ENCODE measurements around the gene VGLL4. TPM values are rescaled to one million over a fixed set of nuclear protein-coding genes. Genes with fewer than 3 reads are reported as not detected.

The VGLL4 gene
- total RNA-seq, 1 experiment from 2014 or later: 66.0 TPM

DNA sequence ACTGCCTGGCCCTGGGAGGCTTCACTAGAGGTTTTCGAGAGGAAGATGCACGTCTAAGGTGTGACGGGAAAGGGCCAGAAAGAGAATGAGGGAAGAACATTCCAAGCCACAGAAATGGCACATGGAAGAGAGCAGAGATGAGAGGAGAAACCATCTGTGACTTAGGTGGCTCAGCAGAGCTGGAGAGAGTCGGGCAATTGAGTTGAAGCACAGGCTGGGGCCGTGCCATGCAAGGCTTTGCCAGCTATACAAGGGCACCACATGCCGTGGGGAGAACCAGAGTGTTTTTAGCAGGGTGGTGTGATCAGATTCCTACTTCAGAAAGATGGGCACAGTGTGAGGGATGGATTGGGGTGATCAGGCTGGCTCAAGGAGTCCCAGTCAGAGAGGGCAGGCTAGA lies 126.1 kb downstream of the VGLL4 start:
- no peaks in the 10 kb centered on the region for H3K27me3 ChIP-seq (ENCODE audit: control insufficient read depth, insufficient read depth, low read length)
- intact Hi-C loops (cut with micrococcal nuclease; ENCODE audit: unreplicated experiment) (no loop called here), in situ Hi-C loops (cut with HindIII; ENCODE audit: low pct_unique_long_range_greater_than_20kb, low sequenced_read_pairs) (no loop called here)
- ATAC-seq (no peak; the same call in 1 of the 2 replicates), DNase-seq (ENCODE audit: low read depth, low spot score) (no peak)
- H3K27ac ChIP-seq (ENCODE audit: low read length): peak overlapping the region; percentile 44; the same call in 1 of the 2 replicates
- 0 out of 2 replicates have a peak, but pooled peaks cover 5% of the 10 kb centered on the region for H3K4me1 ChIP-seq (ENCODE audit: control insufficient read depth, insufficient read depth, low read length)
- POLR2A ChIA-PET: no interaction called here
- no peak overlapping the region for H3K4me3 ChIP-seq (ENCODE audit: low read depth in 2 of 2, low read length in 2 of 2)
- H3K36me3 ChIP-seq (ENCODE audit: control insufficient read depth, insufficient read depth, low read length): no peaks in the 10 kb centered on the region
- CTCF ChIA-PET: no interaction called here
- TF ChIP-seq, protein P1, sequence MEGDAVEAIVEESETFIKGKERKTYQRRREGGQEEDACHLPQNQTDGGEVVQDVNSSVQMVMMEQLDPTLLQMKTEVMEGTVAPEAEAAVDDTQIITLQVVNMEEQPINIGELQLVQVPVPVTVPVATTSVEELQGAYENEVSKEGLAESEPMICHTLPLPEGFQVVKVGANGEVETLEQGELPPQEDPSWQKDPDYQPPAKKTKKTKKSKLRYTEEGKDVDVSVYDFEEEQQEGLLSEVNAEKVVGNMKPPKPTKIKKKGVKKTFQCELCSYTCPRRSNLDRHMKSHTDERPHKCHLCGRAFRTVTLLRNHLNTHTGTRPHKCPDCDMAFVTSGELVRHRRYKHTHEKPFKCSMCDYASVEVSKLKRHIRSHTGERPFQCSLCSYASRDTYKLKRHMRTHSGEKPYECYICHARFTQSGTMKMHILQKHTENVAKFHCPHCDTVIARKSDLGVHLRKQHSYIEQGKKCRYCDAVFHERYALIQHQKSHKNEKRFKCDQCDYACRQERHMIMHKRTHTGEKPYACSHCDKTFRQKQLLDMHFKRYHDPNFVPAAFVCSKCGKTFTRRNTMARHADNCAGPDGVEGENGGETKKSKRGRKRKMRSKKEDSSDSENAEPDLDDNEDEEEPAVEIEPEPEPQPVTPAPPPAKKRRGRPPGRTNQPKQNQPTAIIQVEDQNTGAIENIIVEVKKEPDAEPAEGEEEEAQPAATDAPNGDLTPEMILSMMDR (IDR thresholded peaks at IDR 0.05): no peak
- TF ChIP-seq TCF7L2 (IDR thresholded peaks at IDR 0.05; ENCODE audit: low read depth, low read length) (no peak), POLR2AphosphoS5 (IDR thresholded peaks at IDR 0.05; ENCODE audit: low read depth, low read length) (no peak), SIN3A (IDR thresholded peaks at IDR 0.05; ENCODE audit: borderline replicate concordance, insufficient read depth, low read depth, low read length) (no peak)
- TF ChIP-seq, protein P2, sequence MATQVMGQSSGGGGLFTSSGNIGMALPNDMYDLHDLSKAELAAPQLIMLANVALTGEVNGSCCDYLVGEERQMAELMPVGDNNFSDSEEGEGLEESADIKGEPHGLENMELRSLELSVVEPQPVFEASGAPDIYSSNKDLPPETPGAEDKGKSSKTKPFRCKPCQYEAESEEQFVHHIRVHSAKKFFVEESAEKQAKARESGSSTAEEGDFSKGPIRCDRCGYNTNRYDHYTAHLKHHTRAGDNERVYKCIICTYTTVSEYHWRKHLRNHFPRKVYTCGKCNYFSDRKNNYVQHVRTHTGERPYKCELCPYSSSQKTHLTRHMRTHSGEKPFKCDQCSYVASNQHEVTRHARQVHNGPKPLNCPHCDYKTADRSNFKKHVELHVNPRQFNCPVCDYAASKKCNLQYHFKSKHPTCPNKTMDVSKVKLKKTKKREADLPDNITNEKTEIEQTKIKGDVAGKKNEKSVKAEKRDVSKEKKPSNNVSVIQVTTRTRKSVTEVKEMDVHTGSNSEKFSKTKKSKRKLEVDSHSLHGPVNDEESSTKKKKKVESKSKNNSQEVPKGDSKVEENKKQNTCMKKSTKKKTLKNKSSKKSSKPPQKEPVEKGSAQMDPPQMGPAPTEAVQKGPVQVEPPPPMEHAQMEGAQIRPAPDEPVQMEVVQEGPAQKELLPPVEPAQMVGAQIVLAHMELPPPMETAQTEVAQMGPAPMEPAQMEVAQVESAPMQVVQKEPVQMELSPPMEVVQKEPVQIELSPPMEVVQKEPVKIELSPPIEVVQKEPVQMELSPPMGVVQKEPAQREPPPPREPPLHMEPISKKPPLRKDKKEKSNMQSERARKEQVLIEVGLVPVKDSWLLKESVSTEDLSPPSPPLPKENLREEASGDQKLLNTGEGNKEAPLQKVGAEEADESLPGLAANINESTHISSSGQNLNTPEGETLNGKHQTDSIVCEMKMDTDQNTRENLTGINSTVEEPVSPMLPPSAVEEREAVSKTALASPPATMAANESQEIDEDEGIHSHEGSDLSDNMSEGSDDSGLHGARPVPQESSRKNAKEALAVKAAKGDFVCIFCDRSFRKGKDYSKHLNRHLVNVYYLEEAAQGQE (IDR thresholded peaks at IDR 0.05; ENCODE audit: insufficient read depth in 1 of 2, low read depth in 2 of 2, low read length in 1 of 2): no peak
- no TSS peak for BruUV-seq (replicated peaks)
- H3K9me3 ChIP-seq (ENCODE audit: control insufficient read depth, insufficient read depth, low read depth, low read length): no peaks in the 10 kb centered on the region

GRCh38 chr3:11514191-11514821 lies 129.4 kb downstream of the VGLL4 start:
- Histone ChIP-seq H3K4me1 (ENCODE audit: control insufficient read depth, insufficient read depth, low read length) (peaks cover 17% of the 10 kb centered on the region), H3K27me3 (ENCODE audit: control insufficient read depth, insufficient read depth, low read length) (no peaks in the 10 kb centered on the region), H3K4me3 (ENCODE audit: low read depth in 2 of 2, low read length in 2 of 2) (no peak overlapping the region), H3K36me3 (ENCODE audit: control insufficient read depth, insufficient read depth, low read length) (no peaks in the 10 kb centered on the region), H3K27ac (ENCODE audit: low read length) (peak overlapping the region; percentile 51; the same call in 1 of the 2 replicates), H3K9me3 (ENCODE audit: control insufficient read depth, insufficient read depth, low read depth, low read length) (no peaks in the 10 kb centered on the region)
- DNase-seq (ENCODE audit: low read depth, low spot score) (no peak), ATAC-seq (no peak; the same call in 1 of the 2 replicates)
- BruUV-seq (replicated peaks): no TSS peak
- intact Hi-C loops (cut with micrococcal nuclease; ENCODE audit: unreplicated experiment) (no loop called here), in situ Hi-C loops (cut with HindIII; ENCODE audit: low pct_unique_long_range_greater_than_20kb, low sequenced_read_pairs) (no loop called here)
- CTCF ChIA-PET: no interaction called here
- POLR2A ChIA-PET: no interaction called here
- no peak for TF ChIP-seq SIN3A (IDR thresholded peaks at IDR 0.05; ENCODE audit: borderline replicate concordance, insufficient read depth, low read depth, low read length)
- TF ChIP-seq, protein P2 (IDR thresholded peaks at IDR 0.05; ENCODE audit: insufficient read depth in 1 of 2, low read depth in 2 of 2, low read length in 1 of 2): no peak
- TF ChIP-seq TCF7L2 (IDR thresholded peaks at IDR 0.05; ENCODE audit: low read depth, low read length): no peak
- TF ChIP-seq, protein P1 (IDR thresholded peaks at IDR 0.05): no peak
- TF ChIP-seq POLR2AphosphoS5 (IDR thresholded peaks at IDR 0.05; ENCODE audit: low read depth, low read length): no peak
